Stimulated activated CD8-positive, alpha-beta memory T cell treated with anti-CD3 and anti-CD28 coated beads, Interleukin-7, amount 100 ng/mL, for 4 hours (primary cell): ENCODE data around the gene TMEM181.
"Not testable (repeated sequence)": the region's sequence is repeated elsewhere in the genome, so short reads cannot be mapped to it uniquely, and the experiment has no call there.

Experiments used
- DNase-seq, 2 donors: peaks; one replicate each; pipeline ENCODE4 v3.0.0-alpha.2; 2020; ENCODE audit warnings: low read depth in 2 of 2

Gene TMEM181, protein sequence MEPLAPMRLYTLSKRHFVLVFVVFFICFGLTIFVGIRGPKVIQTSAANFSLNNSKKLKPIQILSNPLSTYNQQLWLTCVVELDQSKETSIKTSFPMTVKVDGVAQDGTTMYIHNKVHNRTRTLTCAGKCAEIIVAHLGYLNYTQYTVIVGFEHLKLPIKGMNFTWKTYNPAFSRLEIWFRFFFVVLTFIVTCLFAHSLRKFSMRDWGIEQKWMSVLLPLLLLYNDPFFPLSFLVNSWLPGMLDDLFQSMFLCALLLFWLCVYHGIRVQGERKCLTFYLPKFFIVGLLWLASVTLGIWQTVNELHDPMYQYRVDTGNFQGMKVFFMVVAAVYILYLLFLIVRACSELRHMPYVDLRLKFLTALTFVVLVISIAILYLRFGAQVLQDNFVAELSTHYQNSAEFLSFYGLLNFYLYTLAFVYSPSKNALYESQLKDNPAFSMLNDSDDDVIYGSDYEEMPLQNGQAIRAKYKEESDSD

GRCh38 chr6:158559895-158560835, at the start of gene TMEM181:
TMEM181 (plus strand) TSS chr6:158560091; CDS start chr6:158560225, 134 bp downstream.
- peak; percentile 65 to 87 for DNase-seq

- DNase-seq, result no peak
Measured at GRCh38 chr6:158512809-158513208, 47.1 kb upstream of the TMEM181 start.

DNA sequence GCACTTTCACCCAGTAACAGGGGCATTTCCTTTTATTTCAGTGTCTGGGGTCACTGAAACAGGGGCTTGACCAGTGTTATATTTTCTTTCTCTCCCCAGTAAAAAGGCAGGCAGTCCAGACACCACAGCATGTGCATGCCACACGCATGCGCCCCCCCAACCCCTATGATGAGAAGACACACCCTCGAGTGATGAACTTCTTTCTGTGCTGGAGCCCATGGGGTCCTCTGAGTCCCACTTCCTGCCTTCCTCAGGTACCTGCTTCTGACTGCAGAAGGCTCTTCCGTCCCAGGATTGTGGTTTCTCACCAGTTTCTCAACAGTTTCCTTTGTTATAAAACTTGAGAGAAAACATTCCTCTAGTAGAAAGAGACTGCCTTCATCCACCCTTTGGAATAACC, 45.7 kb upstream of the TMEM181 start:
- DNase-seq, result no peak

DNA sequence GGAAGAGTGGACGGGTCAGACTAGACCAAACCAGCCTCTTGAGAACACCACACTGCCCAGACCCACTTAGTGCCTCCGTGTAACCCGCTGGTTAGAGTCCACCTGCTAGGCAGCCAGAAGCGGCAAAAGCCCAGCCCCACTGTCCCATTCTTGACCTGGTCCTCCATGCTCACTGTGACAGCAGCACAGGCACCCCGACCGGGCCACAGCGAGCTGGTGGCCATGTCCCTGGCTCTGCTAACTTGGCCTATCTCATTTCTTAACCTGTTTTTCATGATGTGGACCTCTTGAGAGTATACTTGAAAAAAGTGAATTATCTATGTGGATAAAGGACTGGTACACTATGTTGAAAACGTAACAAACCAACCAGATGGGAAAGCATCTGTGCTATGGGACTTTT, 44.9 kb upstream of the TMEM181 start:
- DNase-seq, result no peak

- no peak for DNase-seq
Measured at GRCh38 chr6:158516098-158516497, 43.8 kb upstream of the TMEM181 start.

DNA sequence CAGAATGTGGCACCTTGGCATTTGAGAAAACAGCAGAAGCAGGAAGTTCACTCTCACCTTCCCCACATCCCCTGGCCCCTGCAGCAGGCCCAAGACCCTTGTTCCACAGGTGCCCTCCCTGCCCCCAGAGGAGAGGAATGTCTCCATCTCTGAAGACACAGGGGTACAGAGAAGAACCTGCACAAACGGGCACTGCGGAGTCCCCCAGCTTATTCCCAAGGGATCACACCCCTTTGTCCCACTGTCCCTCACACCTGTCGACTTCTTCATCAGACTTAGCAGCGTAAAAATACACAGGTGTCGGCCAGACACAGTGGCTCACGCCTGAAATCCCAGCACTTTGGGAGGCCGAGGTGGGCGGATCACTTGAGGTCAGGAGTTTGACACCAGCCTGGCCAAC, 42.9 kb upstream of the TMEM181 start:
- no peak for DNase-seq

DNA sequence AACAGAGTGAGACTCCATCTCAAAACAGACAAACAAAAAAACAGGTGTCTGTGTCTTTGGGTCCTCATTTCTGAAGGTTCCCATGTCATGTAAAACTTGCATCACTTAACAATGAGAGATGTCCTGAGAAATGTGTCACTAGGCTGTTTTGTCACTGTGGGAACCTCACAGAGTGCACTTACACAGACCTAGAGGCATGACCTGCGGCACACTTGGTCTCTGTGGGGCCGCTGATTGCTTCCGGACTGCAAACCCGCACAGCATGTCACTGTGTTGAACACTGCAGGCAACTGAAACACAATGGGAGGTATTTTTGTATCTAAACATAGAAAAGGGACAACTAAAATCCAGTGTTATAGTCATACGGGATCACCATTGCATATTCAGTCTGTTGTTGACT, 42.3 kb upstream of the TMEM181 start:
- no peak for DNase-seq

- peak; percentile 8 to 32 for DNase-seq
Measured at GRCh38 chr6:158518191-158519127, 41.4 kb upstream of the TMEM181 start.

DNA sequence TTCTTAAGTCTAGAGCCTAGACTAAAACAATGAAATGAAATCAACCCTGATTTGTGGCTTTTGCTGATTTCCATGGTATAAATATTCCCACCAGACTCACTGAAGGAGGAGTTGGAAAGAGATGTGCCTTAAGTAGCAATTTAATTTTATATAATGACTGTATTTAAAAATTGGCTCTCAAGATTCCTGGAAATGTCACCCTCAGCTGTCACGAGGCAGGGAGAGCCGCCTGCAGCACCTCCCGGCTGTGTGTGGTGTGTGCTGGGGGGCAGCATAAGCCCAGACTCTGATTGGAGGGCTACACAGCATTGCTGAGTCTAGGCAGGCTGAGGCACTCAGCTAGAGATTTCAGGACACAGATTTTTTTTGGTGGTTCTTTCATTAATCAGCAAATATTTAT, 40.6 kb upstream of the TMEM181 start:
- DNase-seq, result no peak

DNA sequence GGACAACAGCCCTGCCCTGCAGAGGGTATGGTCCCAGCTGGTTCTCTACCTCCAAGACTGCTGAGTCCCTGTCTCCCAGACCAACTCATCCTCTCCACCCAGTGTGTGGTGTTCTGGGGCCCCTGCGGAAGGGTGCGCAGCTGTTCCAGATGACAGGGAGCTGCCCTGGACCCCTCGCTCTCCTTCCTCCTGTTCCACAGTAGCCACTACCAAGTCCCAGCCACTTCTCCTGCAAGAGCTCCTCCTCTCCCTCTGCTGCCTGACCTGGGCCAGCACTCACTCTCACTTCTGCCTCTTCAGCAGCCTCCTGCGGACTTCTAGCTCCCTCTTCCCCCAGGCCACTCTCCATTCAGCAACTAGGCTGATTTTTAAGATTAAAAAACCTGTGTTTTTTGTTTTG, 40.1 kb upstream of the TMEM181 start:
- no peak for DNase-seq

DNA sequence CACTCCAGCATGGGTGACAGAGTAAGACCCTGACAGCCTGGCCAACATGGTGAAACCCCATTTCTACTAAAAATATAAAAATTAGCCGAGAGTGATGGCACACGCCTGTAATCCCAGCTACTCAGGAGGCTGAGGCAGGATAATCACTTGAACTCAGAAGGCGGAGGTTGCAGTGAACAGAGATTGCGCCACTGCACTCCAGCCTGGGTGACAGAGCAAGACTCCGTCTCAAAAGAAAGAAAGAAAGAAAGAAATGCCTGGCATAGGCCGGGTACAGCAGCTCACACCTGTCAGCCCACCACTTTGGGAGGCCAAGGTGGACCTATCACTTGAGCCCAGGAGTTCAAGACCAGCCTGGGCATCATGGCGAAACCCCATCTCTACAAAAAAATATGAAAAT, 38.9 kb upstream of the TMEM181 start:
- DNase-seq, result not testable (repeated sequence)

- no peak for DNase-seq
Measured at GRCh38 chr6:158521759-158522158, 38.1 kb upstream of the TMEM181 start.

DNA sequence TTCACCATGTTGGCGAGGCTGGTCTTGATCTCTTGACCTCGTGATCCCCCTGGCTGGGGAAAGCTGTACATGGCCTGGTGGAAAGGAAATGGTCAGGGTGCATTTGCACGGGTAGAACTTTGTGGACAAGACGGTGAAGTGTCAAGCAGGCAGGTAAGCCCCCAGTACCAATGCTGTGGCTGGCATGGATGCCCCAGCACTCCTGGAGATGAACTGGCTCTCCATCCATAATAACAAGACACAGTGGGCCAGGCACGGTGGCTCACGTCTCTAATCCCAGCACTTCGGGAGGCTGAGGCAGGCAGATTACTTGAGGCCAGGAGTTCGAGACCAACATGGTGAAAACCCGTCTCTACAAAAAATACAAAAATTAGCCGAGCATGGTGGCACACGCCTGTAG, 37.3 kb upstream of the TMEM181 start:
- DNase-seq, result no peak

DNA sequence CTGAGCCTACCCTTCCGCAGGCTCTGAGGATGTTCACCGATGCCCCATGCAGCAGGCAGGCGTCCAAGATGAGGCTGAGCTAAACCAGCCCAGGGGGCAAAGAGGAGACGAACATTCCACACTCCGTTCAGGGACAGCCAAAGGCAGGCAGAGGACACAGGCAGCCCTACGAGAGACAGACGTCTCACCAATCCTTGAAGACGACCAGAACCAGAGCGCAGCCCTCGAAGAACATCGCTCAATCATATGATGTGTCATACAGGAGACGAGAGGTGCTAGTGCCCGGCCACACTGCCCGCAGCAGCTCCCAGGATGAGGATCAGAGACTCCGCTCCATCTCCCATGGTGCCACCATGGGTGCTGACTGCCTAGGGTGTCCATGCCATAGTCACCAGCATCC, 35.6 kb upstream of the TMEM181 start:
- DNase-seq, result no peak

GRCh38 chr6:158527858-158528257, 32.0 kb upstream of the TMEM181 start:
- not testable (repeated sequence) for DNase-seq

- DNase-seq, result no peak
Measured at GRCh38 chr6:158528826-158529225, 31.1 kb upstream of the TMEM181 start.

DNA sequence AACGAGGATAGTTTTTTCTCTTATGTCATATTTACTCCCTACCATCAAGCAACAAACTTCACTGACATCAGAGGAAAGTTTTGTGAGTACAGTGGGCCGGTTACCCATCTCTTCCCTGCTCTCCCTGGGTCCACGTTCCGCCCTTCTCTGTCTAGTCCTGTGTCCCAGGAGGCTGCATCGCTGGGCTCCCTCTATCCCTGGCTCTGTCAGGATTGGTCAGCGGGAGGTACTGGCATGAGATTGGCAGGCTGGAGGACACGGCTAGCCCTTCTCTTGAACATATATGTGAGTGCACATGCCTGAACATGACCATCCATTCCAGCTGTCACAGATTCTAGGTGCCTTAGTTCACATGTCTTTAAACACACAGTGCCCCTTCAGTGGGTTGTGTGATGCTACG, 30.3 kb upstream of the TMEM181 start:
- no peak for DNase-seq

GRCh38 chr6:158531566-158531965, 28.3 kb upstream of the TMEM181 start:
- no peak for DNase-seq

DNA sequence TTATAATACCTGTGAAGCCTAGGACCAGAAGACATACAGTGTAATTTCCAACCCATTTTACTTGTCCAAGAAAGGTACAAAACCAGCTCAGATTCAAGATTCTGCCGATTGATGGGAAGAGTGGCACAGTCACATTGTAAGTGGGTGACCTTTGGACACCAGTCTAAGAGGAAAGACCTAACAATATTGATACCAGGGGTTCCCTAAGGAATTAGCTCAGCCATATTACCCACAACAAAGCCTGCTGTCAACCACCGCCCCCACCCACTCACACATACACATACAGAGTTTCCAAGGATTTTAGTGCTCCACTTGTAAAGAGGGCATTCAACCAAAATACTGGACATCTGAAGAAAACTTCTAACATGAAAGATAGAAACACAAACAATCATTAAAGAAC, 27.9 kb upstream of the TMEM181 start:
- DNase-seq, result no peak

- peak in 1 of 2 donors; percentile 44 for DNase-seq
Measured at GRCh38 chr6:158536084-158536890, 23.6 kb upstream of the TMEM181 start.
